GM19035 (cell line): ENCODE data around the gene STEAP2.

Experiments
- ATAC-seq: cut with Tn5 transposase; IDR thresholded peaks from one replicate; pipeline ENCODE4 v1.9.1; 2021; ENCODE audit not compliant: unreplicated experiment

Gene STEAP2

GRCh38 chr7:90267263-90267858 lies 55.8 kb downstream of the STEAP2 start:
- no peak for ATAC-seq

GRCh38 chr7:90269163-90269562 lies 57.6 kb downstream of the STEAP2 start:
- no peak for ATAC-seq

GRCh38 chr7:90270431-90271178 lies 59.1 kb downstream of the STEAP2 start:
- ATAC-seq: no peak

GRCh38 chr7:90271753-90272152 lies 60.2 kb downstream of the STEAP2 start:
- no peak for ATAC-seq

GRCh38 chr7:90272242-90272641 lies 60.7 kb downstream of the STEAP2 start:
- ATAC-seq: no peak

- ATAC-seq: no peak
These were observed 62.6 kb downstream of the STEAP2 start for GRCh38 chr7:90274161-90274560.

GRCh38 chr7:90276033-90276728 lies 64.6 kb downstream of the STEAP2 start:
- ATAC-seq: no peak
